DND-41 (cell line): ENCODE measurements around the gene CFAP91.

ENCODE experiments used
- ATAC-seq: fragments of 200-7000 bp; cut with Tn5 transposase; 3 replicates; pipeline ENCODE4 v1.9.1; 2021; ENCODE audit warnings: low read depth; ENCODE audit not compliant: insufficient read depth
- DNase-seq: peaks from one replicate; pipeline ENCODE4 v3.0.0-alpha.2; 2020
- H2AFZ ChIP-seq: 2 replicates; pipeline ENCODE4 v1.6.0; 2012; ENCODE audit warnings: low read depth, low read length
- H3K27ac ChIP-seq: 2 replicates; pipeline ENCODE4 v1.5.1; 2012; ENCODE audit warnings: low read length, inconsistent platforms
- H3K27me3 ChIP-seq: fragments of 200-600 bp; sonication (generic); 2 replicates; pipeline ENCODE4 v1.6.0; 2012; ENCODE audit warnings: low read length, mild to moderate bottlenecking, inconsistent platforms; ENCODE audit not compliant: insufficient read depth, poor library complexity
- H3K36me3 ChIP-seq: 2 replicates; pipeline ENCODE4 v1.5.1; 2012; ENCODE audit warnings: low read length, inconsistent platforms; ENCODE audit not compliant: insufficient read depth
- H3K4me1 ChIP-seq: 2 replicates; pipeline ENCODE4 v1.5.1; 2012; ENCODE audit warnings: mild to moderate bottlenecking, low read length; ENCODE audit not compliant: insufficient read depth
- H3K4me2 ChIP-seq: 2 replicates; pipeline ENCODE4 v1.6.0; 2012; ENCODE audit warnings: mild to moderate bottlenecking, moderate library complexity, low read length, inconsistent platforms; ENCODE audit not compliant: insufficient read depth
- H3K4me3 ChIP-seq, 2 experiments: fragments of 200-600 bp in 1 of 2; shearing (Covaris generic) in 1 of 2; 2 replicates each; pipeline ENCODE4 v1.5.1; 2012 to 2016; ENCODE audit warnings: inconsistent platforms in 2 of 2, low read length in 2 of 2, mild to moderate bottlenecking in 2 of 2, low read depth in 1 of 2, moderate library complexity in 1 of 2
- H3K79me2 ChIP-seq: 2 replicates; pipeline ENCODE4 v1.6.0; 2012; ENCODE audit warnings: low read length, inconsistent platforms; ENCODE audit not compliant: insufficient read depth
- H3K9ac ChIP-seq: 2 replicates; pipeline ENCODE4 v1.6.0; 2012; ENCODE audit warnings: low read depth, mild to moderate bottlenecking, inconsistent platforms, low read length, moderate library complexity
- H3K9me3 ChIP-seq: 2 replicates; pipeline ENCODE4 v1.5.1; 2012; ENCODE audit warnings: low read length, moderate library complexity, mild to moderate bottlenecking, inconsistent platforms; ENCODE audit not compliant: insufficient read depth, severe bottlenecking
- H4K20me1 ChIP-seq: 2 replicates; pipeline ENCODE4 v1.6.0; 2012; ENCODE audit warnings: low read length; ENCODE audit not compliant: insufficient read depth
- EZH2 ChIP-seq: IDR thresholded peaks from 3 replicates; pipeline ENCODE4 v1.6.1; 2012; ENCODE audit warnings: borderline replicate concordance, low read depth, mild to moderate bottlenecking, moderate library complexity, low read length, inconsistent platforms; ENCODE audit not compliant: severe bottlenecking
- TF ChIP-seq, protein P1 (sequence below): IDR thresholded peaks from 2 replicates; pipeline ENCODE4 v1.5.1; 2012; ENCODE audit warnings: borderline replicate concordance, low read length, moderate library complexity, mild to moderate bottlenecking; ENCODE audit not compliant: poor library complexity, severe bottlenecking; ENCODE audit errors: extremely low read depth

CFAP91 gene

DNA sequence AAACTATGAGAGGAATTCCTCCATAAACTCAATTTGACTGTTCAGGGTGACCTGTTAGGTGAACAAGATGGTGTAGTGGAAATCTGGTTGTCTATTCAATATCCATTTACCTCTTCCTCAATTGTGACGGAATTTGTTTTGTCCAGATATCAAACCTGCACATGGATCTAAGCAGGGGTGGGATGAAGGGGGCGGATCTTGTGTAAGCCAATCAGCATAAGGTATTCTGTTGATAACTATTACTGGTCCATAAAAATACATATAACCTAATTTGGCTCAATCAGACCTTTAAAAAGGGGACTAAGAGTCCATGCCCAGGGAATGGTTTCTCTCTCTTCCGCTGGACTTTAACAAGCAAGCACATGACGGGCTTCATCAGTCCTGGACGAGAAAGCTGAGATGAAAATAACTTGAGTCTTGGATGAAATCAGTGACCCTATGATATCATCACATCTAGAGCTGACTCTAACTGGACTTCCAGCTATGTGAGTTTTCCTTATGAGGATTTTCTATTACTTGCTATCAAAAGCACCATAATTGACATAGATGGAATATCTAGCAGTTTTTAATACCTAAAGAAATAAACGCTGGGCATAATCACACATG, 36.8 kb upstream of the CFAP91 start:
- Histone ChIP-seq H2AFZ (no peak overlapping the region), H3K9ac (no peak overlapping the region), H3K27me3 (no peaks in the 10 kb centered on the region), H3K4me1 (no peaks in the 10 kb centered on the region), H3K36me3 (peaks cover 29% of the 10 kb centered on the region), H3K4me3 (no peak overlapping the region), H3K27ac (no peak overlapping the region), H4K20me1 (no peaks in the 10 kb centered on the region), H3K79me2 (no peaks in the 10 kb centered on the region), H3K9me3 (no peaks in the 10 kb centered on the region), H3K4me2 (no peak overlapping the region)
- no peak for DNase-seq
- no peak for TF ChIP-seq EZH2
- TF ChIP-seq, protein P1, sequence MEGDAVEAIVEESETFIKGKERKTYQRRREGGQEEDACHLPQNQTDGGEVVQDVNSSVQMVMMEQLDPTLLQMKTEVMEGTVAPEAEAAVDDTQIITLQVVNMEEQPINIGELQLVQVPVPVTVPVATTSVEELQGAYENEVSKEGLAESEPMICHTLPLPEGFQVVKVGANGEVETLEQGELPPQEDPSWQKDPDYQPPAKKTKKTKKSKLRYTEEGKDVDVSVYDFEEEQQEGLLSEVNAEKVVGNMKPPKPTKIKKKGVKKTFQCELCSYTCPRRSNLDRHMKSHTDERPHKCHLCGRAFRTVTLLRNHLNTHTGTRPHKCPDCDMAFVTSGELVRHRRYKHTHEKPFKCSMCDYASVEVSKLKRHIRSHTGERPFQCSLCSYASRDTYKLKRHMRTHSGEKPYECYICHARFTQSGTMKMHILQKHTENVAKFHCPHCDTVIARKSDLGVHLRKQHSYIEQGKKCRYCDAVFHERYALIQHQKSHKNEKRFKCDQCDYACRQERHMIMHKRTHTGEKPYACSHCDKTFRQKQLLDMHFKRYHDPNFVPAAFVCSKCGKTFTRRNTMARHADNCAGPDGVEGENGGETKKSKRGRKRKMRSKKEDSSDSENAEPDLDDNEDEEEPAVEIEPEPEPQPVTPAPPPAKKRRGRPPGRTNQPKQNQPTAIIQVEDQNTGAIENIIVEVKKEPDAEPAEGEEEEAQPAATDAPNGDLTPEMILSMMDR, result no peak
- no peak for ATAC-seq

DNA sequence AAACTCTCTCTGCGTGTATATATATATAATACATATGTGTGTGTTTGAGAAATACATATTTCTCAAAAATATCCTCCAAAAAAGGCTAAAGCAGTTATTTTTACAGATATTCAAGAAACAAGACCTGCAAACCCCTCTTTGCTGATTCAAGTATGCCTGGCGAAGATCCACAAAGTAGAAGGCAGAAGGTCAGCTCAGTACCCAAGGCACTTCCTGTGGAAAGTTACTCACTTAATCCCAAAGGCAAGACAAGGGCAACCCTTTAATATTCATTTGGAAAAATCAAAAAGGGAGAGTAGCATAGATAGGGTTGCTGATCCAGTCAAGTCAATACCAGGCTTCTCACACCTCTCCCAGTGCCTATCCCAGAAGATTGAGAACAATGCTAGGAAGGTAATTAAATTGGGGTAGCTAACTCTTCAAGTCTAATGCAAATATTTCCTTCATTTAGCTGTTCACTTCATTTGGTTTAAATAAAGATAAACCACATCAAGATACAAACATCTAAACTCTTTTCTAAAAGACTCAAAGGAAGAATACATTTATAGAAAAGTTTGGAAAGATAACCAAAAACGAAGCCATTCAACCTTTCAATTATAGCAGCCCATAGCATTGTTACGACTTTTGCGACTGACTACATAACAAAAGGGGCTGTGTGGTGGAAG, 32.8 kb upstream of the CFAP91 start:
- Histone ChIP-seq H3K4me2 (no peak overlapping the region), H3K9ac (no peak overlapping the region), H3K79me2 (peaks cover 6% of the 10 kb centered on the region), H3K27ac (no peak overlapping the region), H2AFZ (no peak overlapping the region), H3K36me3 (peaks cover 68% of the 10 kb centered on the region), H3K4me1 (peaks cover 2% of the 10 kb centered on the region; the same call in 1 of the 2 replicates), H3K9me3 (no peaks in the 10 kb centered on the region), H3K27me3 (no peaks in the 10 kb centered on the region), H4K20me1 (no peaks in the 10 kb centered on the region), H3K4me3 (no peak overlapping the region)
- TF ChIP-seq, protein P1, result no peak
- no peak for TF ChIP-seq EZH2
- ATAC-seq (no peak), DNase-seq (no peak)

DNA sequence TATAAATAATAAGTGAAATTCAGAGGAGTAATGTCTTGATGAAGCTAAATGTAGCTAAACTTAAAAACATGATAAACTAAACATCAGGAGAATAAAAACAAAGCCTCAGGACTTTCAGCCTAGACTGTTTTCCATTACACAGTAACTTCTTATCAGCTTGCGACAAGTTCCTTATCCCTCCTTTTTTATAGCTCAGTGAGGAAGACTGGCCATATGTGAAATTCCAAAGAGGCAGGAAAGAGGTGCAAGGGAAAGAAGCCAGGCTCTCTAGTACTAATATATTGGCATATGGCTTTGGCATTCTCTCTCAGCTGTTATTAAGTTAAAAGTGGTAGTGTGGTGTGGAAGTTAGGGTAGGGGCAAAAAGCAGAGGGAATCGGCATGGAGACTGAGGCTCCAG, 30.0 kb upstream of the CFAP91 start:
- no peak overlapping the region for H3K27ac ChIP-seq
- H3K4me1 ChIP-seq, result peaks cover 23% of the 10 kb centered on the region
- no peak overlapping the region for H2AFZ ChIP-seq
- H3K9ac ChIP-seq, result no peak overlapping the region
- H3K4me3 ChIP-seq, result no peak overlapping the region
- no peaks in the 10 kb centered on the region for H3K9me3 ChIP-seq
- no peaks in the 10 kb centered on the region for H3K27me3 ChIP-seq
- ATAC-seq, result no peak
- DNase-seq, result no peak
- peaks cover 24% of the 10 kb centered on the region for H3K79me2 ChIP-seq
- H4K20me1 ChIP-seq, result no peaks in the 10 kb centered on the region
- TF ChIP-seq, protein P1, result no peak
- no peak for TF ChIP-seq EZH2
- peaks cover 67% of the 10 kb centered on the region for H3K36me3 ChIP-seq
- H3K4me2 ChIP-seq, result no peak overlapping the region
